ENCODE data around the gene SLC35F4. TPM values are rescaled to one million over a fixed set of nuclear protein-coding genes. Genes with fewer than 3 reads are reported as not detected.

SLC35F4 gene
- total RNA-seq, 1 donor from 2014 or later, result not detected

DNA sequence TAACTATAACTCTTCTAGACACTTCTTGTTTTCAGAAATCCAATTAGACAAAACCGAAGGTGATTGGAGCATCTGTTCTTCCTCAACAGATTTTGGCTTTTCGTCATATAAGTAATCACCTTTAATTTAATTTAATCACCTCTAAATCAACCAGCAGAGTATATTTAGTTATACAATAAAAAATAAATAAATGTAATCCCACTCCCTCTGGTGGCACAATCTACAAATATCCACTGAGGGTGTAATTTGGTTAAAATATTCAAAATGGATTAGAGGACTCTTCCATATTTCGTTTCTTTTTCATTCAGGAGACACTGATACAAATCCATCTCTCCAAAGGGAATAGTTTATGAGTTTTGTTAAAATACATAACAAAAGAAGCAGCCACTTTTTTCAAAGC lies 18.3 kb upstream of the SLC35F4 start:
- no peak overlapping the region for H3K4me3 ChIP-seq (ENCODE audit: low read depth, low read length)
- TF ChIP-seq CTCF (conservative IDR thresholded peaks at IDR 0.05; ENCODE audit: low read depth, low read length), result peak; percentile 41
- no peak for DNase-seq (ENCODE audit: low read depth)

DNA sequence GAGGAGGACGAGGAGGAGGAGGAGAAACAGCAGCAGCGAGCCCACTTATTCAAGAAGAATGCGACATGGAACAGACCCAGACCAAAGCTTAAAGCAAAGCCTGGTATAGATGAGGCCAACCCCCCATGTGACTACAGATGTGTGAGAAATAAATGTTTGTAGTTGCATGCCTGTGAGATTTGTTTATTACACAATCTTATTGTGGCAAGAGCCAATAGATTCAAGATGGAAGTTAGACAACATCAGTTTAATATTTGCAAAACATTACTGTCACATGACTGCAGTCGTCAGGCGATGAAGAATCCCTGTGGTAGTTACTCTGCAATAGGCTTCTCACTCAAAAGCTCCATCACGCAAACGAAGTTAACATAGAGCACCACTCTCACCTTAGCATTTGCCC lies 17.2 kb upstream of the SLC35F4 start:
- no peak for TF ChIP-seq CTCF (conservative IDR thresholded peaks at IDR 0.05; ENCODE audit: low read depth, low read length)
- no peak overlapping the region for H3K4me3 ChIP-seq (ENCODE audit: low read depth, low read length)
- DNase-seq (ENCODE audit: low read depth), result no peak

DNA sequence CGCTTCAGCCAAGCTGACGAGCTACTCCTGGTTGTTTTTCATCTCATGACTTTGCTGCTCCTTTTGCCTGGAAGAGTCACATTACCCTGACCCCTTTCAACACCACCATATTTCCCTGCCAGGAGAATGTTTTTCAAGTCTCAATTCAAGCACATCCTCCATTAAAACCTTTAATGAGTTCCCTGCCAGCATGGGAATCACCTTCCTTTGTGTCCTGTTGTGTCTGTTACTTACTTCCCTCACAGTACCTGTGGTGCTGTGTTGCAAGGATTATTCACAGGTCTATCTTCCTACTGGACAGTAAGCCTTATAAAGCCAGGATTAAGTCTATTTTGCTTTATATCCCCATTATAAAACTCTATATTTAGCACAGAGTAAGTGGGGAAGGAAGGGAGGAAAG lies 13.6 kb upstream of the SLC35F4 start:
- no peak for TF ChIP-seq CTCF (conservative IDR thresholded peaks at IDR 0.05; ENCODE audit: low read depth, low read length)
- no peak for DNase-seq (ENCODE audit: low read depth)
- H3K4me3 ChIP-seq (ENCODE audit: low read depth, low read length), result no peak overlapping the region

- TF ChIP-seq CTCF (conservative IDR thresholded peaks at IDR 0.05; ENCODE audit: low read depth, low read length), result no peak
- no peak overlapping the region for H3K4me3 ChIP-seq (ENCODE audit: low read depth, low read length)
- DNase-seq (ENCODE audit: low read depth), result no peak
Measured at GRCh38 chr14:57875985-57876384, 10.1 kb upstream of the SLC35F4 start.

DNA sequence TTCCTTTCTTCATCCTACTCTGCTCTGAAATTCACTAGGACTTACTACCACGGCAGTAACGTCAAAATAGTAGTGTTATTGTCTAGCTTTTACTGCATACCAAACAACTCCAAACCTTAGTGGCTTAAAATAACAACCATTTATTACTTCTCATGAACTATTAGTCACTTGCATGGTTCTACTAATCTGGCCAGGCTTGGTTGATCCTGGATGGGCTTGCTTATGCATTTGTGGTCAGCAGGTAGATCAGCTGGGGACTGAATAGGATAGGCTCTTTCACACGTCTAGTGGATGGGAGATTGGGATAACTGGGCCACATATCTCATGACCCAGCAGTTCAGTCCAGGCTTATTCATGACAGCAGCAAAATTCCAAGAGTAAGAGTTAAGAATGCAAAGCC lies 9.4 kb upstream of the SLC35F4 start:
- DNase-seq (ENCODE audit: low read depth), result peak; percentile 29
- no peak for TF ChIP-seq CTCF (conservative IDR thresholded peaks at IDR 0.05; ENCODE audit: low read depth, low read length)

DNA sequence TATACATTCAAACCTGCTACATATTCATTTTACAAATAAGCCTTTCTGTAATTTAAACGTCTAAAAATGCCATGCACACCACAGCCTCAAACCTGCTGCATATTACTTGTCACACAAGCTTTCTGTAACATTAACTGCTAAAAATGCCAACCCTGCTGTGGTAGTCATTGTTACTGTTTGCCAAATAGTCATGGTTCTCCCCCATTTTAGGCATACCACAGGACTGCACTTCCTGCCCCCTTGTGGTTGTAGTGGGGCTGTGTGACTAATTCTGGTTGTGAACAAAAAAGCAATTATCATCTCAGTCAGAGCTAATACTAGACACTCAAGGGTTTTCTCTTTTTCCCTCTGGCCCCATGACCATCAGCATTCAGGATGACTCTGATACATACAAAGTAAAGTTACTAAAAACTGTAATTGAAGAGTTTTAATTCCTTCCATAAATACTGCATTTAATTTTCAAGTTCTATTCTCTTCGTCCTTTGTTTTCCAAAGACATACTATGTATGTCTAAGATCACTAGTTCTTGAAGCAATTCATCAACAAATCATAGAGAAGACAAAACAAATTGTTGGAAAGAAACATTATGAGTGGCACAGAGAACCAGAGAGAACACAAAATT lies 5.7 kb upstream of the SLC35F4 start:
- no peak overlapping the region for H3K4me3 ChIP-seq (ENCODE audit: low read depth, low read length)
- DNase-seq (ENCODE audit: low read depth), result peak; percentile 25
- TF ChIP-seq CTCF (conservative IDR thresholded peaks at IDR 0.05; ENCODE audit: low read depth, low read length), result peak; percentile 96

More for the DNA sequence above, 9.4 kb upstream of the SLC35F4 start:
- no peak overlapping the region for H3K4me3 ChIP-seq (ENCODE audit: low read depth, low read length)
